GM19395 (cell line): ENCODE data around the gene SGCE.

Experiments used
- ATAC-seq: cut with Tn5 transposase; IDR thresholded peaks from one replicate; pipeline ENCODE4 v1.9.1; 2021; ENCODE audit warnings: mild to moderate bottlenecking, moderate library complexity; ENCODE audit not compliant: unreplicated experiment

The SGCE gene

GRCh38 chr7:94632338-94633013 is 23.5 kb downstream of the SGCE start:
- peak; percentile 59 for ATAC-seq

- ATAC-seq: no peak
These were observed 25.1 kb downstream of the SGCE start for GRCh38 chr7:94630855-94631254.

- ATAC-seq: no peak
These were observed 32.1 kb downstream of the SGCE start for GRCh38 chr7:94623820-94624219.

- peak; percentile 14 for ATAC-seq
These were observed 34.8 kb downstream of the SGCE start for GRCh38 chr7:94621120-94621519.

- peak; percentile 97 for ATAC-seq
These were observed 35.2 kb downstream of the SGCE start for GRCh38 chr7:94620703-94621118.

- no peak for ATAC-seq
These were observed 37.8 kb downstream of the SGCE start for GRCh38 chr7:94618126-94618525.

- ATAC-seq: no peak
These were observed 39.1 kb downstream of the SGCE start for GRCh38 chr7:94616855-94617254.

GRCh38 chr7:94615666-94616065 is 40.3 kb downstream of the SGCE start:
- no peak for ATAC-seq

GRCh38 chr7:94612661-94613060 is 43.3 kb downstream of the SGCE start:
- no peak for ATAC-seq

GRCh38 chr7:94612253-94612652 is 43.7 kb downstream of the SGCE start:
- no peak for ATAC-seq

- no peak for ATAC-seq
These were observed 46.4 kb downstream of the SGCE start for GRCh38 chr7:94609561-94609960.

GRCh38 chr7:94605031-94605430 is 50.9 kb downstream of the SGCE start:
- no peak for ATAC-seq

GRCh38 chr7:94602181-94602580 is 53.8 kb downstream of the SGCE start:
- ATAC-seq: no peak

GRCh38 chr7:94600267-94600666 is 55.7 kb downstream of the SGCE start:
- ATAC-seq: no peak

GRCh38 chr7:94595717-94596116 is 60.2 kb downstream of the SGCE start:
- no peak for ATAC-seq

GRCh38 chr7:94594882-94595281 is 61.1 kb downstream of the SGCE start:
- ATAC-seq: no peak

- ATAC-seq: peak; percentile 74
These were observed 64.8 kb downstream of the SGCE start for GRCh38 chr7:94591176-94591575.

GRCh38 chr7:94590526-94591162 is 65.3 kb downstream of the SGCE start:
- no peak for ATAC-seq

- ATAC-seq: no peak
These were observed 67.9 kb downstream of the SGCE start for GRCh38 chr7:94588075-94588474.

GRCh38 chr7:94584113-94584512 is 71.8 kb downstream of the SGCE start:
- no peak for ATAC-seq

- no peak for ATAC-seq
These were observed 75.3 kb downstream of the SGCE start for GRCh38 chr7:94580601-94581000.

GRCh38 chr7:94579470-94579869 is 76.5 kb downstream of the SGCE start:
- no peak for ATAC-seq

- ATAC-seq: no peak
These were observed 77.3 kb downstream of the SGCE start for GRCh38 chr7:94578614-94579013.
